IMR-90 (cell line): ENCODE measurements around the gene SCYGR7. TPM values are rescaled to one million over a fixed set of nuclear protein-coding genes. Genes with fewer than 3 reads are reported as not detected.

Experiments used
- ATAC-seq: fragments of 200-7000 bp; cut with Tn5 transposase; 2 replicates; pipeline ENCODE4 v1.9.1; 2020; ENCODE audit warnings: low read depth, mild to moderate bottlenecking, moderate library complexity
- BruUV-seq: library from RNA; stranded (reverse); fragments of 400-500 nt; replicated peaks from 2 replicates; lab custom pipeline; 2021; lab: Mats Ljungman, UMichigan
- CTCF ChIA-PET: fragments of 300-600 bp; formaldehyde crosslinking; extraction: SDS; loops from one replicate; lab custom pipeline; 2021; ENCODE audit warnings: antibody characterized with exemption; lab: Yijun Ruan, JAX
- POLR2A ChIA-PET: fragments of 300-600 bp; sonication (Branson Sonifier 250); formaldehyde crosslinking; loops from one replicate; lab custom pipeline; 2022; ENCODE audit warnings: antibody characterized with exemption; ENCODE audit not compliant: unreplicated experiment; lab: Charles Lee
- DNase-seq: peaks from one replicate; pipeline ENCODE4 v3.0.0; 2013
- H2AFZ ChIP-seq: replicated peaks from 2 replicates; pipeline ENCODE3; 2013; ENCODE audit warnings: low read length, mild to moderate bottlenecking; ENCODE audit not compliant: poor library complexity
- H2AK5ac ChIP-seq: 2 replicates; pipeline ENCODE4 v1.6.1; 2013; ENCODE audit warnings: low read depth, low read length, inconsistent platforms
- H2AK9ac ChIP-seq: replicated peaks from 2 replicates; pipeline ENCODE3; 2013; ENCODE audit warnings: mild to moderate bottlenecking, low read depth, low read length, moderate library complexity; ENCODE audit not compliant: poor library complexity
- H2BK120ac ChIP-seq: 2 replicates; pipeline ENCODE4 v1.6.1; 2013; ENCODE audit warnings: low read depth, low read length, inconsistent platforms
- H2BK15ac ChIP-seq: 3 replicates; pipeline ENCODE4 v1.6.1; 2013; ENCODE audit warnings: low read depth, low read length, inconsistent platforms
- H2BK20ac ChIP-seq: 2 replicates; pipeline ENCODE4 v1.6.1; 2013; ENCODE audit warnings: low read depth, mild to moderate bottlenecking, inconsistent platforms, low read length, moderate library complexity
- H2BK5ac ChIP-seq: 2 replicates; pipeline ENCODE4 v1.6.1; 2013; ENCODE audit warnings: mild to moderate bottlenecking, low read depth, low read length, inconsistent platforms; ENCODE audit not compliant: poor library complexity, severe bottlenecking
- H3K14ac ChIP-seq: replicated peaks from 2 replicates; pipeline ENCODE4 v1.6.1; 2013; ENCODE audit warnings: low read depth, low read length, inconsistent platforms
- H3K18ac ChIP-seq: 2 replicates; pipeline ENCODE4 v1.6.1; 2013; ENCODE audit warnings: low read depth, low read length, control low read depth
- H3K23ac ChIP-seq: 2 replicates; pipeline ENCODE4 v1.6.1; 2013; ENCODE audit warnings: low read depth, low read length, inconsistent platforms
- H3K27ac ChIP-seq: 2 replicates; pipeline ENCODE4 v1.5.1; 2013; ENCODE audit warnings: mild to moderate bottlenecking, control low read depth, low read length; ENCODE audit not compliant: insufficient read depth
- H3K27me3 ChIP-seq: 2 replicates; pipeline ENCODE4 v1.6.1; 2013; ENCODE audit warnings: low read length; ENCODE audit not compliant: control insufficient read depth, insufficient read depth
- H3K36me3 ChIP-seq: 2 replicates; pipeline ENCODE4 v1.6.1; 2013; ENCODE audit warnings: low read length, mixed read lengths; ENCODE audit not compliant: control insufficient read depth, insufficient read depth
- H3K4ac ChIP-seq: 2 replicates; pipeline ENCODE4 v1.6.1; 2013; ENCODE audit warnings: low read depth, low read length, inconsistent platforms
- H3K4me1 ChIP-seq: 2 replicates; pipeline ENCODE4 v1.6.1; 2013; ENCODE audit warnings: low read length, mixed read lengths; ENCODE audit not compliant: control insufficient read depth, insufficient read depth
- H3K4me2 ChIP-seq: 2 replicates; pipeline ENCODE4 v1.6.1; 2013; ENCODE audit warnings: low read depth, mild to moderate bottlenecking, control low read depth, low read length, moderate library complexity
- H3K4me3 ChIP-seq: 2 replicates; pipeline ENCODE4 v1.5.1; 2013; ENCODE audit warnings: low read depth, mild to moderate bottlenecking, control low read depth, low read length, moderate library complexity; ENCODE audit not compliant: insufficient read depth
- H3K56ac ChIP-seq: 2 replicates; pipeline ENCODE4 v1.6.1; 2013; ENCODE audit warnings: low read length, inconsistent platforms; ENCODE audit not compliant: insufficient read depth; ENCODE audit errors: extremely low read depth
- H3K79me1 ChIP-seq, 2 experiments: 2 replicates each; pipeline ENCODE4 v1.6.1; 2013; ENCODE audit warnings: low read length in 2 of 2, inconsistent platforms in 1 of 2, low read depth in 1 of 2
- H3K9ac ChIP-seq: 2 replicates; pipeline ENCODE4 v1.6.1; 2013; ENCODE audit warnings: low read depth, low read length, control low read depth
- H3K9me1 ChIP-seq: 2 replicates; pipeline ENCODE4 v1.6.1; 2013; ENCODE audit warnings: low read length, inconsistent platforms; ENCODE audit not compliant: insufficient read depth
- H3K9me3 ChIP-seq: 2 replicates; pipeline ENCODE4 v1.6.1; 2013; ENCODE audit warnings: low read length; ENCODE audit not compliant: control insufficient read depth, insufficient read depth
- H4K20me1 ChIP-seq: 2 replicates; pipeline ENCODE4 v1.6.1; 2013; ENCODE audit warnings: low read length, inconsistent platforms; ENCODE audit not compliant: insufficient read depth
- H4K5ac ChIP-seq: 2 replicates; pipeline ENCODE4 v1.6.1; 2013; ENCODE audit warnings: mild to moderate bottlenecking, low read depth, low read length, control low read depth
- H4K8ac ChIP-seq, 2 experiments: 2 replicates each; pipeline ENCODE4 v1.6.1; 2013; ENCODE audit warnings: low read depth in 2 of 2, low read length in 2 of 2, control low read depth in 1 of 2, inconsistent platforms in 1 of 2
- H4K91ac ChIP-seq: 2 replicates; pipeline ENCODE4 v1.6.1; 2013; ENCODE audit warnings: low read depth, low read length, inconsistent platforms; ENCODE audit not compliant: insufficient read depth
- POLR2A ChIP-seq: IDR thresholded peaks from 2 replicates; pipeline ENCODE4 v1.6.1; 2012; ENCODE audit warnings: mild to moderate bottlenecking, low read depth, low read length
- WGBS, 2 experiments: methylation state at CpG; one replicate each; pipeline versions ENCODE4 v1.1.5 to v1.1.7; 2013; ENCODE audit warnings: missing lambda C conversion rate in 2 of 2; ENCODE audit not compliant: insufficient read length in 1 of 2; ENCODE audit errors: extremely low coverage in 2 of 2; 5-methylcytosine and 5-hydroxymethylcytosine counted together
- dilution Hi-C: fragments of 300-500 bp; cut with HindIII; formaldehyde crosslinking; loops from one replicate; pipeline ENCODE4 v1.14.3; 2018; ENCODE audit warnings: low sequenced_read_pairs; ENCODE audit not compliant: unreplicated experiment
- in situ Hi-C: fragments of 300-500 bp; cut with MboI; formaldehyde crosslinking; loops from 3 replicates; pipeline ENCODE4 v1.14.3; 2019; ENCODE audit warnings: low sequenced_read_pairs, inconsistent platforms, mixed read lengths
- intact Hi-C: fragments of 100-400 bp; cut with micrococcal nuclease; formaldehyde crosslinking; loops from 2 replicates; pipeline ENCODE4 v1.10.0; 2022
- polyA plus RNA-seq, 3 experiments: library from polyadenylated mRNA; depleted of rRNA; stranded (reverse); fragments of >200 nt; gene quantifications; 2 replicates each; pipeline ENCODE4 v1.2.3, GENCODE V29; 2012; ENCODE audit warnings: low replicate concordance in 1 of 3
- total RNA-seq: library from RNA; depleted of rRNA; stranded (reverse); fragments of >200 nt; gene quantifications from 2 replicates; pipeline ENCODE4 v1.2.3, GENCODE V29; 2012
- TF ChIP-seq, protein P1 (sequence below): conservative IDR thresholded peaks from 2 replicates; pipeline ENCODE4 v1.5.1; 2012; ENCODE audit warnings: mild to moderate bottlenecking, low read depth, low read length, improper control_type of control experiment

The SCYGR7 gene
- total and polyA plus RNA-seq, 2 of the 4 experiments (the other 2 are of a cell fraction) = not detected

DNA sequence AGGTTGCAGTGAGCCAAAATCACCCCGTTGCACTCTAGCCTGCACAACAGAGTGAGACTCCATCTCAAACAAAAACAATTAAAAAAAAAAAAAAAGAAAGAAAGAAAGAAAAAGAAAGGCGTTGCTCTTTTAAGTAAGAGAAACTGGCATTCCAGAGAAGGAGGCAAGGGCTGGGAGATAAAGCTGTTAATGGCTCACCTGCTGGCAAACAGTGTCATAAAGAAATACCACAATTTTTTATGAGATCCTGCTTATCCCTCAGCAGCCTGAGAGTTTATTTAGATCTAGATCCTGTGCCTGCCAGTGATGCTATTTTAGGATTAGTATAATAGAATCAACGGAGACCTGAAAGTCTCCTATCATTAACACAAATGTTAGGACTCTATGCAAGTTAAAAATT is 26.6 kb upstream of the SCYGR7 start:
- no CpG with 5 or more reads among the region's 3 CpGs for WGBS, 2 experiments
- TF ChIP-seq POLR2A = no peak
- TF ChIP-seq, protein P1, sequence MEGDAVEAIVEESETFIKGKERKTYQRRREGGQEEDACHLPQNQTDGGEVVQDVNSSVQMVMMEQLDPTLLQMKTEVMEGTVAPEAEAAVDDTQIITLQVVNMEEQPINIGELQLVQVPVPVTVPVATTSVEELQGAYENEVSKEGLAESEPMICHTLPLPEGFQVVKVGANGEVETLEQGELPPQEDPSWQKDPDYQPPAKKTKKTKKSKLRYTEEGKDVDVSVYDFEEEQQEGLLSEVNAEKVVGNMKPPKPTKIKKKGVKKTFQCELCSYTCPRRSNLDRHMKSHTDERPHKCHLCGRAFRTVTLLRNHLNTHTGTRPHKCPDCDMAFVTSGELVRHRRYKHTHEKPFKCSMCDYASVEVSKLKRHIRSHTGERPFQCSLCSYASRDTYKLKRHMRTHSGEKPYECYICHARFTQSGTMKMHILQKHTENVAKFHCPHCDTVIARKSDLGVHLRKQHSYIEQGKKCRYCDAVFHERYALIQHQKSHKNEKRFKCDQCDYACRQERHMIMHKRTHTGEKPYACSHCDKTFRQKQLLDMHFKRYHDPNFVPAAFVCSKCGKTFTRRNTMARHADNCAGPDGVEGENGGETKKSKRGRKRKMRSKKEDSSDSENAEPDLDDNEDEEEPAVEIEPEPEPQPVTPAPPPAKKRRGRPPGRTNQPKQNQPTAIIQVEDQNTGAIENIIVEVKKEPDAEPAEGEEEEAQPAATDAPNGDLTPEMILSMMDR = no peak

More for the DNA sequence above, 26.6 kb upstream of the SCYGR7 start:
- DNase-seq (no peak), ATAC-seq (no peak)
- no TSS peak for BruUV-seq
- Histone ChIP-seq H2AK5ac (no peak overlapping the region), H3K4me2 (no peak overlapping the region), H2AK9ac (no peak overlapping the region), H3K14ac (no peak overlapping the region), H2AFZ (no peak overlapping the region), H3K23ac (no peak overlapping the region), H3K4me1 (no peaks in the 10 kb centered on the region), H2BK5ac (no peak overlapping the region), H4K20me1 (no peaks in the 10 kb centered on the region), H2BK120ac (no peak overlapping the region), H3K4ac (no peak overlapping the region), H2BK15ac (no peak overlapping the region), H4K8ac (no peak overlapping the region), H3K79me1 (no peaks in the 10 kb centered on the region), H4K91ac (no peak overlapping the region), H2BK20ac (no peak overlapping the region), H3K9me1 (no peaks in the 10 kb centered on the region), H3K27ac (no peak overlapping the region), H3K4me3 (no peak overlapping the region), H3K27me3 (no peaks in the 10 kb centered on the region), H3K18ac (no peak overlapping the region), H4K5ac (no peak overlapping the region), H3K36me3 (no peaks in the 10 kb centered on the region), H3K56ac (no peak overlapping the region), H3K9ac (no peak overlapping the region), H3K9me3 (no peaks in the 10 kb centered on the region)
- dilution Hi-C loops (no loop called here), in situ Hi-C loops (no loop called here), intact Hi-C loops (no loop called here)
- CTCF ChIA-PET = no interaction called here
- POLR2A ChIA-PET = interaction anchor here (0.6 kb wide), 1 partner anchor 227 kb away, joined by 3 read pairs; no protein-coding TSS in a partner anchor
